Spleen (tissue), 11 donors: ENCODE results near the gene DAPK1. TPM values are rescaled to one million over a fixed set of nuclear protein-coding genes. Genes with fewer than 3 reads are reported as not detected.

ENCODE experiments used
- DNase-seq: peaks from one replicate; pipeline ENCODE4 v3.0.0-alpha.2; 2020
- H3K27ac ChIP-seq, 8 donors: fragments of 200-600 bp; sonication (generic) in 7 of 8; 1 replicate in 4 of 8; 2 replicates in 4 of 8; pipeline versions ENCODE4 v1.5.0 to v1.8.0; 2016 to 2021; ENCODE audit warnings: inconsistent platforms in 4 of 8, mild to moderate bottlenecking in 4 of 8, moderate library complexity in 1 of 8
- H3K27me3 ChIP-seq, 7 donors: fragments of 200-600 bp; sonication (generic) in 6 of 7; replicated peaks in 1 of 7; 1 replicate in 4 of 7; 2 replicates in 3 of 7; pipeline versions ENCODE4 v1.5.0 to v1.8.0; 2016 to 2021; ENCODE audit warnings: inconsistent platforms in 3 of 7, mild to moderate bottlenecking in 1 of 7
- H3K36me3 ChIP-seq, 6 donors: fragments of 200-600 bp; sonication (generic) in 5 of 6; 1 replicate in 4 of 6; 2 replicates in 2 of 6; pipeline versions ENCODE4 v1.5.0 to v1.8.0; 2016 to 2021; ENCODE audit warnings: inconsistent platforms in 2 of 6
- H3K4me1 ChIP-seq, 6 donors: fragments of 200-600 bp; sonication (generic) in 5 of 6; 1 replicate in 3 of 6; 2 replicates in 3 of 6; pipeline versions ENCODE4 v1.5.0 to v1.8.0; 2016 to 2021; ENCODE audit warnings: inconsistent platforms in 3 of 6
- H3K4me3 ChIP-seq, 8 donors: fragments of 200-600 bp; sonication (generic) in 7 of 8; 1 replicate in 4 of 8; 2 replicates in 4 of 8; pipeline versions ENCODE4 v1.5.0 to v1.8.0; 2016 to 2021; ENCODE audit warnings: inconsistent platforms in 4 of 8, mild to moderate bottlenecking in 4 of 8, moderate library complexity in 2 of 8
- H3K9me3 ChIP-seq, 8 donors: fragments of 200-600 bp; sonication (generic) in 7 of 8; 1 replicate in 4 of 8; 2 replicates in 4 of 8; pipeline versions ENCODE4 v1.5.0 to v1.8.0; 2016 to 2021; ENCODE audit warnings: inconsistent platforms in 4 of 8
- POLR2A ChIP-seq, 3 donors: fragments of 450-650 bp; IDR thresholded peaks; one replicate each; pipeline ENCODE4 v1.5.1; 2017; ENCODE audit warnings: antibody characterized with exemption in 3 of 3, mild to moderate bottlenecking in 1 of 3
- POLR2AphosphoS5 ChIP-seq, 3 donors: sonication (generic); formaldehyde crosslinking; IDR thresholded peaks; one replicate each; pipeline ENCODE4 v1.5.1; 2017; ENCODE audit warnings: antibody characterized with exemption in 3 of 3
- WGBS, 5 donors: extraction: QIAGEN DNeasy Blood & Tissue Kit in 3 of 5; methylation state at CpG; one replicate each; pipeline versions ENCODE4 v1.1.5 to v1.1.7; 2013 to 2018; 5-methylcytosine and 5-hydroxymethylcytosine counted together
- intact Hi-C: fragments of 100-400 bp; cut with DNase I; formaldehyde crosslinking; loops from one replicate; pipeline ENCODE4 v1.15.0; 2023; ENCODE audit warnings: low total_unique reads
- polyA plus RNA-seq, 3 donors: library from polyadenylated mRNA; stranded (reverse); fragments of 200-250 nt; gene quantifications; one replicate each; pipeline ENCODE4 v1.2.1, GENCODE V29; 2013
- total RNA-seq, 7 donors: library from RNA; depleted of rRNA in 3 of 7; stranded (reverse); fragments of >200 nt in 3 of 7; fragmentation: NEBNext Ultra II Directional in 4 of 7; extraction: Animal tissue kit (Norgen Biotek cat#: 25700) in 4 of 7; gene quantifications; one replicate each; pipeline versions ENCODE4 v1.1.0 to v1.2.1, GENCODE V29; 2016 to 2021
- TF ChIP-seq, protein P1 (sequence below), 11 experiments: fragments of 200-600 bp in 7 of 11; fragments of 450-650 bp in 4 of 11; sonication (generic) in 4 of 11; IDR thresholded peaks in 8 of 11; conservative IDR thresholded peaks in 3 of 11; 1 replicate in 7 of 11; 2 replicates in 4 of 11; pipeline versions ENCODE4 v1.4.0 to v1.8.0; 2016 to 2021; ENCODE audit warnings: antibody characterized with exemption in 11 of 11, inconsistent platforms in 4 of 11, mild to moderate bottlenecking in 1 of 11
- donor health status: healthy with polysubstance abuse.
- donor health status: DM: no; HTN: no; CAD: no; lungs with moderate emphysema.
- donor health status: DM: no; HTN: no; CAD: no.
- donor health status: Bipolar disorder and iron deficiency.
- donor health status: healthy.
- donor health status: DM: no; HTN: no; CAD: no.
- donor health status: DM: yes; HTN: yes; CAD: no.

DAPK1 gene
- total and polyA plus RNA-seq, 10 donors, result 6.4 to 126 (median 102) TPM

- intact Hi-C loops, result no loop called here
- no peaks in the 10 kb centered on the region for H3K27me3 ChIP-seq
- peaks cover 0 to 32% (median 0%) of the 10 kb centered on the region in 6 donors for H3K36me3 ChIP-seq
- H3K4me1 ChIP-seq, result no peaks in the 10 kb centered on the region
- no peak overlapping the region for H3K4me3 ChIP-seq
- H3K9me3 ChIP-seq, result no peaks in the 10 kb centered on the region
- H3K27ac ChIP-seq, result no peak overlapping the region
- 77 to 94% (median 85%) methylated on average over 4 of the region's 4 CpGs for WGBS, 5 donors
- DNase-seq, result no peak
- TF ChIP-seq, protein P1, sequence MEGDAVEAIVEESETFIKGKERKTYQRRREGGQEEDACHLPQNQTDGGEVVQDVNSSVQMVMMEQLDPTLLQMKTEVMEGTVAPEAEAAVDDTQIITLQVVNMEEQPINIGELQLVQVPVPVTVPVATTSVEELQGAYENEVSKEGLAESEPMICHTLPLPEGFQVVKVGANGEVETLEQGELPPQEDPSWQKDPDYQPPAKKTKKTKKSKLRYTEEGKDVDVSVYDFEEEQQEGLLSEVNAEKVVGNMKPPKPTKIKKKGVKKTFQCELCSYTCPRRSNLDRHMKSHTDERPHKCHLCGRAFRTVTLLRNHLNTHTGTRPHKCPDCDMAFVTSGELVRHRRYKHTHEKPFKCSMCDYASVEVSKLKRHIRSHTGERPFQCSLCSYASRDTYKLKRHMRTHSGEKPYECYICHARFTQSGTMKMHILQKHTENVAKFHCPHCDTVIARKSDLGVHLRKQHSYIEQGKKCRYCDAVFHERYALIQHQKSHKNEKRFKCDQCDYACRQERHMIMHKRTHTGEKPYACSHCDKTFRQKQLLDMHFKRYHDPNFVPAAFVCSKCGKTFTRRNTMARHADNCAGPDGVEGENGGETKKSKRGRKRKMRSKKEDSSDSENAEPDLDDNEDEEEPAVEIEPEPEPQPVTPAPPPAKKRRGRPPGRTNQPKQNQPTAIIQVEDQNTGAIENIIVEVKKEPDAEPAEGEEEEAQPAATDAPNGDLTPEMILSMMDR (IDR thresholded peaks at IDR 0.05 in 8 of 11, conservative IDR thresholded peaks at IDR 0.05 in 3 of 11), result no peak
- TF ChIP-seq POLR2AphosphoS5 (IDR thresholded peaks at IDR 0.05), result no peak
- no peak for TF ChIP-seq POLR2A (IDR thresholded peaks at IDR 0.05)
Measured at GRCh38 chr9:87639949-87640348, 142.3 kb downstream of the DAPK1 start.

DNA sequence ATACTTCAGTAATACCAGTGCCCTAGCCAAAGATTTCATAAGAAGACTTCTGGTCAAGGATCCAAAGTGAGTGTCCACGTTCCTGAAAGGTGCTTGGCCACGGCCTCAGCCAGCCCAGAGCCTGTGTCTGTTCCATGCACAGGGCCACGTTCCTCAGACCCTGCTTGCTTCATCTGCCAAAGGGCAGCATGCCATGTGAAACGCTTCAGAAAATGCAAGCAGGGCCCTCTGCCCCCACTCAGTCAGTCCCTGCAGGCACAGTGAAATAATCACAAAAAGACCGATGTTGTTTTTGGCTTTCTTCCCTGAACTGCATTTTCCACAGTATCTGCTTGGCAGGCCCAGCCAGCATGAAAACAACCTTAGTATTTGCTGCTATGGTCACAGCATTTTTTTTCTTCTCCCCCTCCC is 142.7 kb downstream of the DAPK1 start:
- H3K4me3 ChIP-seq, result no peak overlapping the region
- intact Hi-C loops, result no loop called here
- no peaks in the 10 kb centered on the region for H3K9me3 ChIP-seq
- H3K27ac ChIP-seq, result no peak overlapping the region
- no peak for DNase-seq
- 54 to 79% (median 73%) methylated on average over 5 of the region's 5 CpGs for WGBS, 5 donors
- peaks cover 0 to 31% (median 0%) of the 10 kb centered on the region in 6 donors for H3K36me3 ChIP-seq
- H3K27me3 ChIP-seq, result no peaks in the 10 kb centered on the region
- no peaks in the 10 kb centered on the region for H3K4me1 ChIP-seq
- TF ChIP-seq POLR2A (IDR thresholded peaks at IDR 0.05) (no peak), POLR2AphosphoS5 (IDR thresholded peaks at IDR 0.05) (no peak)
- TF ChIP-seq, protein P1 (IDR thresholded peaks at IDR 0.05 in 8 of 11, conservative IDR thresholded peaks at IDR 0.05 in 3 of 11), result no peak

DNA sequence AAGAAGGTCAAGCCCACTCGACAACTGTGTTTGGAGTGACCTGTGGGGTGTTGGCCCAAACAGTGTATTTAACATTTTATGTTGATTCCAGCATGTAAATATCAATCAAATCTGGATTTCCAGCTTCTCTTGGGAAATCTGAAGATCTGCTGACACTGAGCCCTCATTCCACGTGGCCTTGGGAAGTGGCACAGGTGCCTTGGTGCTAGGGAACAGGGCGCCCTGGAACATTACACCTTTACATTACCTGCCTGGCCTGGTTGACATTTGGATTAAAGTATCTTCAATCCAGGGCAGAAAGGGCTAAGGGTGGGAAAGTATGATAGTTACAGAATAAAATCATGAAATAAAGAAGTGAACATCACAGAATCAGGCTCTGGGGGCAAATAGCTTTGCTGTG is 143.4 kb downstream of the DAPK1 start:
- no peak overlapping the region for H3K27ac ChIP-seq
- no peak for DNase-seq
- H3K4me1 ChIP-seq, result no peaks in the 10 kb centered on the region
- TF ChIP-seq POLR2AphosphoS5 (IDR thresholded peaks at IDR 0.05), result no peak
- TF ChIP-seq, protein P1 (IDR thresholded peaks at IDR 0.05 in 8 of 11, conservative IDR thresholded peaks at IDR 0.05 in 3 of 11), result no peak
- no peak for TF ChIP-seq POLR2A (IDR thresholded peaks at IDR 0.05)
- no peak overlapping the region for H3K4me3 ChIP-seq
- peaks cover 0 to 37% (median 0%) of the 10 kb centered on the region in 6 donors for H3K36me3 ChIP-seq
- no peaks in the 10 kb centered on the region for H3K9me3 ChIP-seq
- H3K27me3 ChIP-seq, result no peaks in the 10 kb centered on the region
- intact Hi-C loops, result no loop called here
- WGBS, 5 donors, result 84 to 93% (median 91%) methylated on average over 3 of the region's 3 CpGs

GRCh38 chr9:87642330-87643106 is 144.9 kb downstream of the DAPK1 start:
- Histone ChIP-seq H3K4me1 (no peaks in the 10 kb centered on the region), H3K27me3 (no peaks in the 10 kb centered on the region), H3K36me3 (peaks cover 0 to 52% (median 0%) of the 10 kb centered on the region in 6 donors), H3K27ac (no peak overlapping the region), H3K4me3 (no peak overlapping the region), H3K9me3 (no peaks in the 10 kb centered on the region)
- intact Hi-C loops, result no loop called here
- no peak for DNase-seq
- TF ChIP-seq POLR2A (IDR thresholded peaks at IDR 0.05) (no peak), POLR2AphosphoS5 (IDR thresholded peaks at IDR 0.05) (no peak)
- TF ChIP-seq, protein P1 (IDR thresholded peaks at IDR 0.05 in 8 of 11, conservative IDR thresholded peaks at IDR 0.05 in 3 of 11), result no peak
- 56 to 69% (median 62%) methylated on average over 6 of the region's 6 CpGs for WGBS, 5 donors
